HG03025 (cell line): Measurements from ENCODE around the gene ASPG.

Source experiments
- ATAC-seq: cut with Tn5 transposase; IDR thresholded peaks from one replicate; pipeline ENCODE4 v1.9.1; 2021; ENCODE audit warnings: mild to moderate bottlenecking, moderate library complexity; ENCODE audit not compliant: unreplicated experiment, low FRiP score

Gene ASPG

DNA sequence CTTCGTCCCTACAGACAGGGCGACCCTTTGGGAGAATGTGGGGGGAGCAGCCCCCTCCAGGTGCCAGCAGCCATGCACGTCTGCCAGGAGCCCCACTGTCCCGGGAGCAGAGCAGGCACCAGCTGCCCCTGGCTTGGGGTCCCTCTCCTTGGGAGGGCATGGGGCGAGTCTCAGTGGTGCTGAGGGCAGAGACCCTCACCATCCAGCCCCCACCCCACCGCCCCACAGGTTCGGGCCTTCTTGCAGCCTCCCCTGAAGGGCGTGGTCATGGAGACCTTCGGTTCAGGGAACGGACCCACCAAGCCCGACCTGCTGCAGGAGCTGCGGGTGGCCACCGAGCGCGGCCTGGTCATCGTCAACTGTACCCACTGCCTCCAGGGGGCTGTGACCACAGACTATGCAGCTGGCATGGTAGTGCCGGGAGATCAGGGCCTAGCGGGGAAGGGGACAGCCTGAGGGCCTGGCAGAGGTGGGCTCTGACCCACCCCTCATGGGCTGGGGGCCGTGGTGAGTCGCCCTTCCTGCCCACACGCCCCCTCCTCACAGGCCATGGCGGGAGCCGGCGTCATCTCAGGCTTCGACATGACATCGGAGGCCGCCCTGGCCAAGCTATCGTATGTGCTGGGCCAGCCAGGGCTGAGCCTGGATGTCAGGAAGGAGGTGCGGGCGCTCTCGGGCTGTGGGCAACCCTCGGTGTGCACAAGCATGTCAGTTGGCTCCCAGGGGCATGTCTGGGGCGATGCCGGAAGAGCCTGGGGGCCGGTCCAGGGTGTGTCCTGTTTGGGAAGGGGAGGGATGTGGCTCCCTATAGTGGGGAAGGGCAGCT is 18.8 kb downstream of the ASPG start:
- ATAC-seq, result no peak

GRCh38 chr14:104105071-104105821 is 19.7 kb downstream of the ASPG start:
- ATAC-seq, result no peak

GRCh38 chr14:104105822-104106470 is 20.4 kb downstream of the ASPG start:
- no peak for ATAC-seq

DNA sequence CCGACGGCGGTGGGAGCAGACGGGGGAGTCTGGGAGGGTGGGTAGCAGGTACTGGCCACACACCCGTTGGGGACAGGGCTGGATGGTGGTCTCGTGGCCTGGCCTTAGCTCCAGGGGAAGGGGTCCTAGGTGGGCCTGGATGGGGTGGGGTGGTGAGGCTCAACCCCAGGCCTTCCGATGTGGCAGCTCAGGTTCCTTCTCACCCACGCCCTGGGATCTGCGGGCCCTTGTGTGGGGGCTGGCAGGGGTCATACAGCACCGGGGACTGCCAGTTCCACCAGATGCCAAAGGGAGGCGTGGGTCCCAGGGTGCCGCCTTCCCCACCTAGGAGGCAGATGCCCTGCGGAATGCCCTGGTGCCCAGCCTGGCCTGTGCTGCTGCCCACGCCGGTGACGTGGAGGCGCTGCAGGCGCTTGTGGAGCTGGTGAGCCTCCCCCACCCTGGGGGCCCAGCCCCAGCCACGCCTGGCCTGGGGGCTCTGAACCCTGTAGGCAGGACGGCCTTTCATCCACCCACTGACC is 21.0 kb downstream of the ASPG start:
- ATAC-seq, result no peak

GRCh38 chr14:104107101-104107581 is 21.6 kb downstream of the ASPG start:
- ATAC-seq, result no peak

- no peak for ATAC-seq
Observed at GRCh38 chr14:104107611-104108569, 22.4 kb downstream of the ASPG start.

GRCh38 chr14:104108570-104109541 is 23.4 kb downstream of the ASPG start:
- no peak for ATAC-seq

GRCh38 chr14:104109731-104110361 is 24.3 kb downstream of the ASPG start:
- no peak for ATAC-seq

DNA sequence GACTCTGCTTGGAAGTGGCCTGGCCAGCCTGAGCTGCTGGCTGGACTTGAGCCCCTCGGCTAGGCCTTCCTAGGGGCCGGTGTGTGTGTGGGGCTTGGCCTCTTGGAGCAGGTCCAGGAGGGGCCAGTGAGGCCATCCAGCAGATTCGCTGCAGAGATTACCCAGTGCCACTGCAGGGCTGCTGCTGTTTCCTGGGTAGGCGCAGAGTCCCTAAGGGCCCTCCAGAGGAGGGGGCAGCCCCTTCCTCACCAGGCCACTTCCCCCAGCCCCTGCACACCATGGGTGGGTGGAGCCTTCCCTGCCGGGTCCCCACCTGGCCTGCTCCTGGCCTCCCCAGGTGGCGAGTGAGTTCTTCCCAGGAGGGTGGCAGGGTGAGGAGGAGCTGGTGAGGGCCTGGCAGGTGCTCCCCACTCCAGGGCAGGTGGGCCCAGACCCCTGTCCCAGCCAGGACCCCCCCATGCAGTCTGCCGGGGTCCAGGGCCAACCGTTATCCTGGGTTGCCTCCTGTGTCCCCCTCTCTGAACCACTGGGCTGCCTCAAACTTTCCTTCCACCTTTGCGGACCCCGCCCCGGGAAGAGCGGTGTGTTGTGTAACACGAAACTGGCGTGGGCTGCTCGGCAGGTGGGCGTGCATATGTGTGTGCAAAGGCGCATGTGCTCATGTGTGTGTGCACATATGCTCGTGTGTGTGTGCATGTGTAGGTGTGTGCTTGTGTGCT is 25.1 kb downstream of the ASPG start:
- ATAC-seq, result no peak

GRCh38 chr14:104111301-104112112 is 26.0 kb downstream of the ASPG start:
- ATAC-seq, result no peak

DNA sequence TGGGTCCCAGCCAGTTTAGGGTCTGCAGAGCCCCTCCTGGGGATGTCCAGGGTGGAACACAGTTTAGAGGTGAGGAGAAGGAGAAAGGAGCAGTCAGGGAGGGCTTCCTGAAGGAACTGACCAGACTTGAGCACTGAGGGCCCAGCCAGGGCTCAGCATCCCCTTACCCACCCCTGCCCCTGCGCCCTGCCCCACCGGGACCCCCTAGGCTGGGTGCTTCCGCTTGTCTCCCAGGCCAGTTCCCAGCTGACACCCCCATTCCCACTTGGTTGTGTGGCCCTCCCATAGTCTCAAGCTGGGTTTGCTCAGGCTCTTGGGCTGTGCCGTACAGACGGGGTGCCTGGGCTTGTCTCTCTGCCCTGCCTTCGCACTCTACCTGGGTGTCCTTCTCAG is 26.6 kb downstream of the ASPG start:
- no peak for ATAC-seq

- no peak for ATAC-seq
Observed at GRCh38 chr14:104112609-104113571, 27.4 kb downstream of the ASPG start.

DNA sequence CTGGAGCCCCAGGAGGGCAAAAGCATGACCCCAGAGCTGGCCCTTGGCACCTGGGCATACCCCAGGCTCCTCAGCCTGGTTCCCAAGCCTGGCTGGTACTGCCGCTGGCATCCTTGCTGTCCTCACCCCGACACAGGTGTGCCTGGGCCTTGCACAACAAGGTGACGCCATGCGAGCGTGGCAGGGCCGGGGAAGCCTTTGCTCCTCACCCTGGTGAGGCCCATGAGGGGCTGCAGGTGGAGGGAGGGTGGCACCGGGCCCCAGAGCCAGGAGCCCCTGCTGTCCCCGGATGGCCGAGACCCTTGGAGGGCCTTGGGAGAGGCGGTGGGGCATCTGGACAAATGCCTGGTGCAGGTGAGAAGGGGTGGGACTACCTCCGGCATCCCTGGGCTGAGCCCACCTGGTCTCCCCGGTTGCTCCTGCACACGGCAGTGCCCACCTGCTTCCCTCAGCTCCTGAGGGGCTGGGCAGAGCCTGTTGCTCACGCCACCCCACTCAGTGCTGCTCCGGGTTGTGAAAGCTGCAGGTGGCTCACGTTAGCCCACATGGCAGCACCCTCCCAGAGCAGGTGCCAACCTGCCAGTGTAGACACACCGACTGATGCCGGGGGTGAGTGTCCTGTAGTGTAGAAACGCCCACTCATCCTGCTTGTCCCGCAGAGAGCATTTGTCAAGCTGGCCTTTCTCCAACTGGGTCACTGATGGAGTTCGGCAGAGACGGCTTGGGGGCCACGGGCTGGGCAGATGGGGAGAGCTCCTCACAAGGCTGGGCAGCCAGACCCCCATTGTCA is 28.3 kb downstream of the ASPG start:
- ATAC-seq, result no peak

DNA sequence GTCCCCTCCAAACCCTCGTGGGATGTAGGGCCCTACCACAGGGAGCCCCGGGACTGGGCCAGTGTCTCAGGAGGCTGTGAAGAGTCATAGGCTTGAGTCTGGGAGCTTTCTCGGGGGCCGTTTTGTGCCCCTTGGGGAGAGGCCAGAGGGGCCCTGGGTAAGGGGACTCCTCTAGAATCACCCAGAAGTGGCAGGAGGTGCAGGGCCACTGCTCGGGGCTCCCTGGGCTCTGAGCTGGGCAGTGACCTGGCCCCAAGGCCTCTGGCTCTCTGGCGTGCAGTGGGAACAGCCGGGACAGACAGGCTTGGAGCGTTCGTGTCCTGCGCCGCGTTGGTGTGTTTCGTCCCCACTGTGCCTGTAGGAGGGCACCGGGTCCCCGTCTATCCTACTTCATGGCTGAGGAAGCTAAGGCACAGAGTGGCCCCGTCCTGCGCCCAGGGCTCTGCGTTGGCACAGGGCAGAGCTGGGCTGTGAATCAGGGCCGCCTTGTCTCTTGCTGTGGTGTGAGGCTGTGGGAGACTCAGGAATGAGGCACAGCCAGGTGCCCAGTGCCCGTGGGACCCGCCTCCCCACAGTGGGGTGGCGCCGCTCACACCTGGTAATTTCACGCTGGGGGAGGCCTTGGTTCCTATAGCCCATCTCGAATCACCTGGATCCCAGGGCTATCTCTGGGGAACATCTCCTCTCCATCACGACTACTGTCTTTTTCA is 29.1 kb downstream of the ASPG start:
- no peak for ATAC-seq
